Sigmoid colon (tissue), 7 donors: Measurements from ENCODE around the gene MAPK1IP1L. TPM values are rescaled to one million over a fixed set of nuclear protein-coding genes. Genes with fewer than 3 reads are reported as not detected.

Experiments
- DNase-seq: peaks from one replicate; pipeline ENCODE4 v3.0.0-alpha.2; 2019
- H3K27ac ChIP-seq, 4 donors: fragments of 200-600 bp; sonication (generic); one replicate each; pipeline ENCODE4 v1.5.1; 2016 to 2019; ENCODE audit warnings: mild to moderate bottlenecking in 1 of 4
- H3K27me3 ChIP-seq, 3 donors: fragments of 200-600 bp; sonication (generic); one replicate each; pipeline ENCODE4 v1.5.1; 2019; ENCODE audit warnings: mild to moderate bottlenecking in 1 of 3
- H3K36me3 ChIP-seq, 4 donors: fragments of 200-600 bp; sonication (generic); one replicate each; pipeline ENCODE4 v1.5.1; 2016 to 2019
- H3K4me1 ChIP-seq, 4 donors: fragments of 200-600 bp; sonication (generic); one replicate each; pipeline ENCODE4 v1.5.1; 2017 to 2019
- H3K4me3 ChIP-seq, 4 donors: fragments of 200-600 bp; sonication (generic); one replicate each; pipeline ENCODE4 v1.5.1; 2017 to 2019; ENCODE audit warnings: mild to moderate bottlenecking in 2 of 4, moderate library complexity in 1 of 4
- H3K9me3 ChIP-seq, 4 donors: fragments of 200-600 bp in 3 of 4; sonication (generic) in 3 of 4; one replicate each; pipeline versions ENCODE4 v1.5.1 to v1.6.1; 2013 to 2019
- CTCF ChIP-seq, 4 experiments: fragments of 450-650 bp in 3 of 4; fragments of 200-600 bp in 1 of 4; IDR thresholded peaks; one replicate each; pipeline ENCODE4 v1.5.1; 2016 to 2019; ENCODE audit warnings: antibody characterized with exemption in 4 of 4, mild to moderate bottlenecking in 3 of 4, moderate library complexity in 2 of 4
- EP300 ChIP-seq, 4 donors: sonication (generic); formaldehyde crosslinking; IDR thresholded peaks; one replicate each; pipeline ENCODE4 v1.6.1; 2017; ENCODE audit warnings: antibody characterized with exemption in 4 of 4
- POLR2A ChIP-seq, 2 donors: fragments of 450-650 bp; IDR thresholded peaks; one replicate each; pipeline ENCODE4 v1.6.1; 2016; ENCODE audit warnings: antibody characterized with exemption in 2 of 2, mild to moderate bottlenecking in 2 of 2, moderate library complexity in 2 of 2
- POLR2AphosphoS5 ChIP-seq, 4 donors: sonication (generic); formaldehyde crosslinking; IDR thresholded peaks; one replicate each; pipeline ENCODE4 v1.6.1; 2017; ENCODE audit warnings: antibody characterized with exemption in 4 of 4
- WGBS, 2 donors: extraction: QIAGEN DNeasy Blood & Tissue Kit; methylation state at CpG; one replicate each; pipeline ENCODE4 v1.1.7; 2013; 5-methylcytosine and 5-hydroxymethylcytosine counted together
- intact Hi-C: fragments of 100-400 bp; cut with DNase I; formaldehyde crosslinking; loops from one replicate; pipeline ENCODE4 v1.15.1; 2023
- polyA plus RNA-seq, 3 donors: library from polyadenylated mRNA; stranded (reverse); fragments of 200-250 nt; gene quantifications; one replicate each; pipeline ENCODE4 v1.2.3, GENCODE V29; 2013
- total RNA-seq, 4 donors: library from RNA; depleted of rRNA; stranded (reverse); fragments of >200 nt; gene quantifications; one replicate each; pipeline ENCODE4 v1.1.0, GENCODE V29; 2016
- donor health status: healthy with polysubstance abuse.
- donor health status: Bipolar disorder and iron deficiency.
- donor health status: healthy.

Gene MAPK1IP1L
- total and polyA plus RNA-seq, 7 donors, result 25.2 to 67.1 (median 40.5) TPM

GRCh38 chr14:55105991-55106390 lies 54.5 kb downstream of the MAPK1IP1L start:
- DNase-seq, result no peak
- H3K27ac ChIP-seq, result peak overlapping the region; percentile 24 to 93 (median 90)
- intact Hi-C loops, result no loop called here

GRCh38 chr14:55107766-55108554 lies 56.5 kb downstream of the MAPK1IP1L start:
- peak; percentile 96 for DNase-seq
- 43 to 44% methylated on average over 19 of the region's 19 CpGs for WGBS, 2 donors
- intact Hi-C loops, result no loop called here
- Histone ChIP-seq H3K36me3 (no peaks in the 10 kb centered on the region), H3K27ac (peak overlapping the region; percentile 87 to 93 (median 90)), H3K4me1 (peaks cover 0 to 41% (median 35%) of the 10 kb centered on the region in 4 donors), H3K27me3 (no peaks in the 10 kb centered on the region), H3K4me3 (no peak overlapping the region), H3K9me3 (no peaks in the 10 kb centered on the region)
- peak; percentile 43 to 89 (median 58) for TF ChIP-seq POLR2AphosphoS5 (IDR thresholded peaks at IDR 0.05)
- TF ChIP-seq EP300 (IDR thresholded peaks at IDR 0.05), result peak in 2 of 4 donors; percentile 67 to 83
- TF ChIP-seq CTCF (IDR thresholded peaks at IDR 0.05), result no peak
- peak in 1 of 2 donors; percentile 30 for TF ChIP-seq POLR2A (IDR thresholded peaks at IDR 0.05)

More at GRCh38 chr14:55105991-55106390, 54.5 kb downstream of the MAPK1IP1L start:
- Histone ChIP-seq H3K36me3 (no peaks in the 10 kb centered on the region), H3K4me1 (peaks cover 0 to 56% (median 49%) of the 10 kb centered on the region in 4 donors), H3K4me3 (no peak overlapping the region), H3K27me3 (no peaks in the 10 kb centered on the region), H3K9me3 (no peaks in the 10 kb centered on the region)
- 86 to 92% methylated on average over 7 of the region's 7 CpGs for WGBS, 2 donors
- TF ChIP-seq CTCF (IDR thresholded peaks at IDR 0.05), result no peak
- TF ChIP-seq EP300 (IDR thresholded peaks at IDR 0.05), result no peak
- TF ChIP-seq POLR2AphosphoS5 (IDR thresholded peaks at IDR 0.05), result no peak
- no peak for TF ChIP-seq POLR2A (IDR thresholded peaks at IDR 0.05)

- TF ChIP-seq POLR2A (IDR thresholded peaks at IDR 0.05), result no peak
- no peak for TF ChIP-seq EP300 (IDR thresholded peaks at IDR 0.05)
- no peak for TF ChIP-seq POLR2AphosphoS5 (IDR thresholded peaks at IDR 0.05)
- TF ChIP-seq CTCF (IDR thresholded peaks at IDR 0.05), result no peak
- DNase-seq, result no peak
Measured at GRCh38 chr14:55109836-55110235, 58.4 kb downstream of the MAPK1IP1L start.

GRCh38 chr14:55111122-55111708 lies 59.8 kb downstream of the MAPK1IP1L start:
- Histone ChIP-seq H3K9me3 (no peaks in the 10 kb centered on the region), H3K36me3 (no peaks in the 10 kb centered on the region), H3K4me1 (peaks cover 0 to 23% (median 17%) of the 10 kb centered on the region in 4 donors), H3K4me3 (no peak overlapping the region), H3K27ac (no peak overlapping the region), H3K27me3 (no peaks in the 10 kb centered on the region)
- TF ChIP-seq CTCF (IDR thresholded peaks at IDR 0.05) (no peak), POLR2A (IDR thresholded peaks at IDR 0.05) (no peak), POLR2AphosphoS5 (IDR thresholded peaks at IDR 0.05) (no peak), EP300 (IDR thresholded peaks at IDR 0.05) (no peak)
- intact Hi-C loops, result no loop called here
- 75 to 77% methylated on average over 10 of the region's 10 CpGs for WGBS, 2 donors
- peak; percentile 46 for DNase-seq

More at GRCh38 chr14:55109836-55110235, 58.4 kb downstream of the MAPK1IP1L start:
- H3K27me3 ChIP-seq, result no peaks in the 10 kb centered on the region
- H3K27ac ChIP-seq, result no peak overlapping the region
- WGBS, 2 donors, result 76 to 92% methylated on average over 1 of the region's 1 CpG
- no peaks in the 10 kb centered on the region for H3K9me3 ChIP-seq
- H3K36me3 ChIP-seq, result no peaks in the 10 kb centered on the region
- peaks cover 0 to 23% (median 19%) of the 10 kb centered on the region in 4 donors for H3K4me1 ChIP-seq
- intact Hi-C loops, result no loop called here
- H3K4me3 ChIP-seq, result no peak overlapping the region
